MM.1S (cell line): ENCODE results near the gene ACADVL.

ENCODE experiments used
- DNase-seq: peaks from one replicate; pipeline ENCODE4 v3.0.0-alpha.2; 2015
- H2AFZ ChIP-seq: fragments of 300-600 bp; sonication (generic); 2 replicates; pipeline ENCODE4 v1.6.0; 2016; ENCODE audit warnings: antibody characterized with exemption, low read length
- H3F3A ChIP-seq: fragments of 300-600 bp; sonication (generic); 2 replicates; pipeline ENCODE4 v1.6.1; 2016; ENCODE audit warnings: mild to moderate bottlenecking, antibody characterized with exemption, low read length, moderate library complexity, mixed read lengths; ENCODE audit not compliant: insufficient read depth
- H3K27ac ChIP-seq: fragments of 300-600 bp; sonication (generic); 2 replicates; pipeline ENCODE4 v1.5.1; 2016; ENCODE audit warnings: mild to moderate bottlenecking, low read length
- H3K27me3 ChIP-seq: fragments of 300-600 bp; sonication (generic); replicated peaks from 2 replicates; pipeline ENCODE4 v1.6.0; 2016; ENCODE audit warnings: low read length; ENCODE audit not compliant: insufficient read depth
- H3K36me3 ChIP-seq: fragments of 300-600 bp; sonication (generic); replicated peaks from 2 replicates; pipeline ENCODE4 v1.6.1; 2016; ENCODE audit warnings: mild to moderate bottlenecking, low read length, mixed read lengths; ENCODE audit not compliant: insufficient read depth
- H3K4me1 ChIP-seq: fragments of 300-600 bp; sonication (generic); 2 replicates; pipeline ENCODE4 v1.6.1; 2016; ENCODE audit warnings: low read length, mixed read lengths
- H3K4me2 ChIP-seq: fragments of 300-600 bp; sonication (generic); 2 replicates; pipeline ENCODE4 v1.6.0; 2016; ENCODE audit warnings: low read depth, low read length
- H3K4me3 ChIP-seq: fragments of 300-600 bp; sonication (generic); 2 replicates; pipeline ENCODE4 v1.5.1; 2016; ENCODE audit warnings: low read length, mixed read lengths
- H3K79me2 ChIP-seq: fragments of 300-600 bp; sonication (generic); 2 replicates; pipeline ENCODE4 v1.6.1; 2016; ENCODE audit warnings: mixed run types, low read length, mixed read lengths
- H3K9ac ChIP-seq: fragments of 300-600 bp; sonication (generic); 2 replicates; pipeline ENCODE4 v1.6.1; 2016; ENCODE audit warnings: low read length, mixed read lengths
- H3K9me2 ChIP-seq: fragments of 300-600 bp; sonication (generic); replicated peaks from 2 replicates; pipeline ENCODE4 v1.6.1; 2016; ENCODE audit warnings: mild to moderate bottlenecking, low read length, mixed read lengths; ENCODE audit not compliant: insufficient read depth
- H3K9me3 ChIP-seq: fragments of 300-600 bp; sonication (generic); replicated peaks from 2 replicates; pipeline ENCODE4 v1.6.1; 2016; ENCODE audit warnings: mild to moderate bottlenecking, low read length, mixed read lengths; ENCODE audit not compliant: insufficient read depth
- H4K20me1 ChIP-seq: fragments of 300-600 bp; sonication (generic); 2 replicates; pipeline ENCODE4 v1.6.1; 2016; ENCODE audit warnings: mild to moderate bottlenecking, low read length, moderate library complexity, mixed read lengths; ENCODE audit not compliant: insufficient read depth
- EZH2 ChIP-seq: fragments of 300-600 bp; sonication (generic); optimal IDR thresholded peaks from 2 replicates; pipeline ENCODE3; 2017; ENCODE audit warnings: low read depth, mild to moderate bottlenecking, antibody characterized with exemption, low read length, mixed read lengths
- EZH2phosphoT487 ChIP-seq: fragments of 300-600 bp; sonication (generic); IDR thresholded peaks from 2 replicates; pipeline ENCODE4 v1.6.1; 2018; ENCODE audit warnings: antibody characterized with exemption, low read length
- TF ChIP-seq, protein P1 (sequence below): fragments of 300-600 bp; sonication (generic); IDR thresholded peaks from 2 replicates; pipeline ENCODE4 v1.5.1; 2016; ENCODE audit warnings: antibody characterized with exemption, low read length, mixed read lengths

ACADVL gene

DNA sequence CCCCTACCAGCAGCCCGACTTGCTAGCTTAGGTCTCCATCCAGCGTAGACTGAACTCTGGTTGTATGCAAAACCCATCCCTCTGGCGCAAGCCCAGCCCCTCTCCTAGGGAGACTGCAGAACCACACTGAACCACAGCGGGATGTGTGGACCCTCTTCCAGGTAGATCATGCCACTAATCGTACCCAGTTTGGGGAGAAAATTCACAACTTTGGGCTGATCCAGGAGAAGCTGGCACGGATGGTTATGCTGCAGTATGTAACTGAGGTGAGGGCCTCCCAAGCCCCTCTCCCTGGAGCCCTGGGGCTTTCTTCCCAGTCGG is 3.2 kb downstream of the ACADVL start:
- H3K4me1 ChIP-seq, result peaks cover 12% of the 10 kb centered on the region
- no peaks in the 10 kb centered on the region for H3F3A ChIP-seq
- H3K9me3 ChIP-seq, result no peaks in the 10 kb centered on the region
- peaks cover 35% of the 10 kb centered on the region for H3K79me2 ChIP-seq
- H3K4me3 ChIP-seq, result no peak overlapping the region
- H3K9me2 ChIP-seq, result no peaks in the 10 kb centered on the region
- H3K27me3 ChIP-seq, result no peaks in the 10 kb centered on the region
- TF ChIP-seq EZH2phosphoT487 (no peak), EZH2 (no peak)
- TF ChIP-seq, protein P1, sequence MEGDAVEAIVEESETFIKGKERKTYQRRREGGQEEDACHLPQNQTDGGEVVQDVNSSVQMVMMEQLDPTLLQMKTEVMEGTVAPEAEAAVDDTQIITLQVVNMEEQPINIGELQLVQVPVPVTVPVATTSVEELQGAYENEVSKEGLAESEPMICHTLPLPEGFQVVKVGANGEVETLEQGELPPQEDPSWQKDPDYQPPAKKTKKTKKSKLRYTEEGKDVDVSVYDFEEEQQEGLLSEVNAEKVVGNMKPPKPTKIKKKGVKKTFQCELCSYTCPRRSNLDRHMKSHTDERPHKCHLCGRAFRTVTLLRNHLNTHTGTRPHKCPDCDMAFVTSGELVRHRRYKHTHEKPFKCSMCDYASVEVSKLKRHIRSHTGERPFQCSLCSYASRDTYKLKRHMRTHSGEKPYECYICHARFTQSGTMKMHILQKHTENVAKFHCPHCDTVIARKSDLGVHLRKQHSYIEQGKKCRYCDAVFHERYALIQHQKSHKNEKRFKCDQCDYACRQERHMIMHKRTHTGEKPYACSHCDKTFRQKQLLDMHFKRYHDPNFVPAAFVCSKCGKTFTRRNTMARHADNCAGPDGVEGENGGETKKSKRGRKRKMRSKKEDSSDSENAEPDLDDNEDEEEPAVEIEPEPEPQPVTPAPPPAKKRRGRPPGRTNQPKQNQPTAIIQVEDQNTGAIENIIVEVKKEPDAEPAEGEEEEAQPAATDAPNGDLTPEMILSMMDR, result no peak
- H4K20me1 ChIP-seq, result no peaks in the 10 kb centered on the region
- H3K27ac ChIP-seq, result no peak overlapping the region
- no peak overlapping the region for H3K4me2 ChIP-seq
- H3K36me3 ChIP-seq, result 0 out of 2 replicates have a peak, but pooled peaks cover 6% of the 10 kb centered on the region
- no peak overlapping the region for H2AFZ ChIP-seq
- DNase-seq, result no peak
- H3K9ac ChIP-seq, result no peak overlapping the region

DNA sequence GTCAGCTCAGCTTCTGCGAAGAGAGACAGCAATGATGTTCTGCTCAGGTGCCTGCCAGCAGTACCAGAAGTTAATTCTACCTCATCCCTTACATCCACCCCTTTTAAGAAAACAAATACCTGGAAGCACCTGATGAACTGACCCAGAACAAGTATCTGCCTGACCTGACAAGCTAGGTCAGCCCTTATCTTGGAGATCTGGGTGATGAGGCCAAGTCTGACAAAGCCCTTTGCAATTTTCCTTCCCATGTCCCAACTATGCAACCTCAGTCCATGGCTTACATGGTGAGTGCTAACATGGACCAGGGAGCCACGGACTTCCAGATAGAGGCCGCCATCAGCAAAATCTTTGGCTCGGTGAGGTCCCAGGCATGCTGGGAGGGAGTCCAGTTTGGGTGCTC is 3.6 kb downstream of the ACADVL start:
- no peaks in the 10 kb centered on the region for H4K20me1 ChIP-seq
- H2AFZ ChIP-seq, result no peak overlapping the region
- H3F3A ChIP-seq, result no peaks in the 10 kb centered on the region
- no peak overlapping the region for H3K27ac ChIP-seq
- H3K9me3 ChIP-seq, result no peaks in the 10 kb centered on the region
- no peak overlapping the region for H3K9ac ChIP-seq
- no peaks in the 10 kb centered on the region for H3K9me2 ChIP-seq
- 0 out of 2 replicates have a peak, but pooled peaks cover 6% of the 10 kb centered on the region for H3K36me3 ChIP-seq
- no peak overlapping the region for H3K4me3 ChIP-seq
- DNase-seq, result no peak
- peaks cover 35% of the 10 kb centered on the region for H3K79me2 ChIP-seq
- TF ChIP-seq EZH2phosphoT487 (no peak), EZH2 (no peak)
- TF ChIP-seq, protein P1, result no peak
- no peaks in the 10 kb centered on the region for H3K27me3 ChIP-seq
- H3K4me2 ChIP-seq, result no peak overlapping the region
- H3K4me1 ChIP-seq, result peaks cover 12% of the 10 kb centered on the region

DNA sequence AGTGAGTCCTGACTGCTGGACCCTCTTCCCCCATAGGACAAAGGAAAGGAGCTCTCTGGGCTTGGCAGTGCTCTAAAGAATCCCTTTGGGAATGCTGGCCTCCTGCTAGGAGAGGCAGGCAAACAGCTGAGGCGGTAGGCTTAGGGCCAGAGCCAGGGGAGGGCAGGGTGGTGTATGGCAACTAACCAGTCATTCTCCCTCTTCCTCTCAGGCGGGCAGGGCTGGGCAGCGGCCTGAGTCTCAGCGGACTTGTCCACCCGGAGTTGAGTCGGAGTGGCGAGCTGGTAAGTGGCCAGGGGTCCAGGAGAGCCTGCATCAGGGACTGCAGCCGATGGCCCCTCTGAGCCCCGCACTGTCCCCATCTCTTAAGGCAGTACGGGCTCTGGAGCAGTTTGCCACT is 4.4 kb downstream of the ACADVL start:
- no peaks in the 10 kb centered on the region for H3F3A ChIP-seq
- H3K27ac ChIP-seq, result no peak overlapping the region
- no peak overlapping the region for H2AFZ ChIP-seq
- H3K4me3 ChIP-seq, result no peak overlapping the region
- no peak overlapping the region for H3K9ac ChIP-seq
- no peaks in the 10 kb centered on the region for H3K27me3 ChIP-seq
- H3K4me1 ChIP-seq, result peaks cover 12% of the 10 kb centered on the region
- H3K79me2 ChIP-seq, result peaks cover 35% of the 10 kb centered on the region
- no peaks in the 10 kb centered on the region for H4K20me1 ChIP-seq
- 0 out of 2 replicates have a peak, but pooled peaks cover 6% of the 10 kb centered on the region for H3K36me3 ChIP-seq
- DNase-seq, result no peak
- no peak for TF ChIP-seq EZH2
- TF ChIP-seq, protein P1, result no peak
- no peak for TF ChIP-seq EZH2phosphoT487
- no peak overlapping the region for H3K4me2 ChIP-seq
- no peaks in the 10 kb centered on the region for H3K9me3 ChIP-seq
- no peaks in the 10 kb centered on the region for H3K9me2 ChIP-seq
